SIG-M5 treated with dmso at 0.1 percent for 504 hours (cell line): Measurements from ENCODE around the gene CPE.

ENCODE experiments used
- DNase-seq: peaks from one replicate; lab custom pipeline; 2025; ENCODE audit not compliant: unreplicated experiment; lab: John Stamatoyannopoulos, UW

Gene CPE

GRCh38 chr4:165364452-165365080, 14.2 kb upstream of the CPE start:
- no peak for DNase-seq

GRCh38 chr4:165367040-165367439, 11.8 kb upstream of the CPE start:
- no peak for DNase-seq

GRCh38 chr4:165368114-165368513, 10.7 kb upstream of the CPE start:
- DNase-seq, result no peak

GRCh38 chr4:165368567-165368966, 10.2 kb upstream of the CPE start:
- DNase-seq, result no peak

- peak; percentile 53 for DNase-seq
These were observed 9.3 kb upstream of the CPE start for GRCh38 chr4:165369522-165369921.

- DNase-seq, result no peak
These were observed 8.3 kb upstream of the CPE start for GRCh38 chr4:165370530-165370929.

GRCh38 chr4:165375465-165375864, 3.3 kb upstream of the CPE start:
- DNase-seq, result no peak

GRCh38 chr4:165378398-165378744, 437 bp upstream of the CPE start:
- DNase-seq, result no peak

- no peak for DNase-seq
These were observed 863 bp downstream of the CPE start for GRCh38 chr4:165379678-165380064.

GRCh38 chr4:165380805-165381204, 2.0 kb downstream of the CPE start:
- DNase-seq, result no peak

GRCh38 chr4:165381821-165382373, 3.1 kb downstream of the CPE start:
- DNase-seq, result no peak

GRCh38 chr4:165382640-165383039, 3.8 kb downstream of the CPE start:
- DNase-seq, result no peak

- no peak for DNase-seq
These were observed 4.8 kb downstream of the CPE start for GRCh38 chr4:165383591-165384073.

GRCh38 chr4:165384186-165384585, 5.4 kb downstream of the CPE start:
- no peak for DNase-seq

GRCh38 chr4:165384598-165384997, 5.8 kb downstream of the CPE start:
- DNase-seq, result no peak

- no peak for DNase-seq
These were observed 6.3 kb downstream of the CPE start for GRCh38 chr4:165385126-165385525.

GRCh38 chr4:165386328-165386727, 7.5 kb downstream of the CPE start:
- no peak for DNase-seq

GRCh38 chr4:165388756-165389155, 9.9 kb downstream of the CPE start:
- no peak for DNase-seq

GRCh38 chr4:165393051-165393450, 14.2 kb downstream of the CPE start:
- DNase-seq, result no peak

- no peak for DNase-seq
These were observed 14.9 kb downstream of the CPE start for GRCh38 chr4:165393704-165394103.

GRCh38 chr4:165394275-165394674, 15.5 kb downstream of the CPE start:
- no peak for DNase-seq

GRCh38 chr4:165398570-165398969, 19.8 kb downstream of the CPE start:
- peak; percentile 4 for DNase-seq

- no peak for DNase-seq
These were observed 23.6 kb downstream of the CPE start for GRCh38 chr4:165402375-165402774.
